WTC11 (cell line): Measurements from ENCODE around the gene SPOCD1. TPM values are rescaled to one million over a fixed set of nuclear protein-coding genes. Genes with fewer than 3 reads are reported as not detected.
A peak's percentile ranks its signal among the peaks of the same experiment; 100 is the strongest.

Source experiments
- ATAC-seq: fragments of 200-7000 bp; cut with Tn5 transposase; 2 replicates; pipeline ENCODE4 v1.10.0; 2021; ENCODE audit warnings: mild to moderate bottlenecking, moderate library complexity
- CTCF ChIA-PET: fragments of 300-600 bp; sonication (Branson Sonifier 250); formaldehyde crosslinking; loops from one replicate; lab custom pipeline; 2021; ENCODE audit warnings: antibody characterized with exemption; lab: Charles Lee
- POLR2A ChIA-PET: fragments of 350-600 bp; sonication (Branson Sonifier 250); formaldehyde crosslinking; loops from one replicate; lab custom pipeline; 2021; ENCODE audit warnings: antibody characterized with exemption; lab: Charles Lee
- DNase-seq: peaks from one replicate; pipeline ENCODE4 v3.0.0; 2021; ENCODE audit warnings: low spot score
- H3K27ac Mint-ChIP-seq: 2 replicates; pipeline ENCODE4 v1.8.0; 2021; ENCODE audit warnings: mixed read lengths
- H3K27me3 Mint-ChIP-seq: 2 replicates; pipeline ENCODE4 v1.8.0; 2021; ENCODE audit warnings: low read depth, mild to moderate bottlenecking, moderate library complexity, mixed read lengths
- H3K36me3 Mint-ChIP-seq: 2 replicates; pipeline ENCODE4 v1.8.0; 2021; ENCODE audit warnings: mixed read lengths
- H3K4me1 Mint-ChIP-seq: 2 replicates; pipeline ENCODE4 v1.8.0; 2022; ENCODE audit warnings: mixed read lengths
- H3K4me3 Mint-ChIP-seq: 2 replicates; pipeline ENCODE4 v1.8.0; 2021; ENCODE audit warnings: mild to moderate bottlenecking, moderate library complexity, mixed read lengths
- H3K9me3 Mint-ChIP-seq: 2 replicates; pipeline ENCODE4 v1.8.0; 2021; ENCODE audit warnings: mixed read lengths
- CDX4 ChIP-seq: fragments of 250-450 bp; sonication (Bioruptor Pico); IDR thresholded peaks from 2 replicates; pipeline ENCODE4 v1.9.0; 2021; ENCODE audit warnings: moderate library complexity, mild to moderate bottlenecking, inconsistent platforms, borderline replicate concordance
- CREM ChIP-seq: sonication (generic); formaldehyde crosslinking; IDR thresholded peaks from 2 replicates; pipeline ENCODE4 v1.8.1; 2022; ENCODE audit warnings: mild to moderate bottlenecking, missing genetic modification reagents, moderate library complexity
- E2F1 ChIP-seq: sonication (generic); formaldehyde crosslinking; IDR thresholded peaks from 2 replicates; pipeline ENCODE4 v1.8.0; 2022; ENCODE audit warnings: mild to moderate bottlenecking, missing genetic modification reagents
- ELF4 ChIP-seq: sonication (generic); formaldehyde crosslinking; IDR thresholded peaks from 2 replicates; pipeline ENCODE4 v1.8.1; 2022; ENCODE audit warnings: low read depth, mild to moderate bottlenecking, moderate library complexity, missing genetic modification reagents
- ERG ChIP-seq: fragments of 250-450 bp; sonication (Bioruptor Pico); IDR thresholded peaks from 2 replicates; pipeline ENCODE4 v1.8.0; 2021; ENCODE audit warnings: mild to moderate bottlenecking
- ETV6 ChIP-seq: sonication (generic); formaldehyde crosslinking; IDR thresholded peaks from 2 replicates; pipeline ENCODE4 v1.8.1; 2022; ENCODE audit warnings: mild to moderate bottlenecking, missing genetic modification reagents
- FOXJ3 ChIP-seq: sonication (generic); formaldehyde crosslinking; IDR thresholded peaks from 2 replicates; pipeline ENCODE4 v1.9.0; 2021; ENCODE audit warnings: missing genetic modification reagents, mild to moderate bottlenecking, borderline replicate concordance
- FOXP4 ChIP-seq: sonication (generic); formaldehyde crosslinking; IDR thresholded peaks from 2 replicates; pipeline ENCODE4 v1.8.0; 2022; ENCODE audit warnings: mild to moderate bottlenecking, missing genetic modification reagents
- JUN ChIP-seq: sonication (generic); formaldehyde crosslinking; IDR thresholded peaks from 2 replicates; pipeline ENCODE4 v1.8.0; 2023; ENCODE audit warnings: mild to moderate bottlenecking, missing genetic modification reagents
- KAT7 ChIP-seq: sonication (generic); formaldehyde crosslinking; IDR thresholded peaks from 2 replicates; pipeline ENCODE4 v1.8.1; 2023; ENCODE audit warnings: missing genetic modification reagents, mild to moderate bottlenecking, borderline replicate concordance
- MAX ChIP-seq: sonication (generic); formaldehyde crosslinking; IDR thresholded peaks from 2 replicates; pipeline ENCODE4 v1.8.0; 2022; ENCODE audit warnings: mild to moderate bottlenecking, missing genetic modification reagents
- MXD4 ChIP-seq: fragments of 250-450 bp; sonication (Bioruptor Pico); IDR thresholded peaks from 2 replicates; pipeline ENCODE4 v1.8.0; 2021; ENCODE audit warnings: mild to moderate bottlenecking, moderate library complexity, borderline replicate concordance
- MYBL2 ChIP-seq: sonication (generic); formaldehyde crosslinking; IDR thresholded peaks from 2 replicates; pipeline ENCODE4 v1.8.1; 2023; ENCODE audit warnings: mild to moderate bottlenecking, moderate library complexity, missing genetic modification reagents
- NR1H2 ChIP-seq: sonication (generic); formaldehyde crosslinking; IDR thresholded peaks from 2 replicates; pipeline ENCODE4 v1.9.0; 2021; ENCODE audit warnings: mild to moderate bottlenecking, moderate library complexity, missing genetic modification reagents
- PREB ChIP-seq: sonication (generic); formaldehyde crosslinking; IDR thresholded peaks from 2 replicates; pipeline ENCODE4 v1.8.1; 2022; ENCODE audit warnings: mild to moderate bottlenecking, missing genetic modification reagents, moderate library complexity, borderline replicate concordance
- RORB ChIP-seq: fragments of 250-450 bp; sonication (Bioruptor Pico); IDR thresholded peaks from 2 replicates; pipeline ENCODE4 v1.9.0; 2021; ENCODE audit warnings: mild to moderate bottlenecking
- SMAD3 ChIP-seq: sonication (generic); formaldehyde crosslinking; IDR thresholded peaks from 2 replicates; pipeline ENCODE4 v1.8.0; 2022; ENCODE audit warnings: missing genetic modification reagents, mild to moderate bottlenecking, borderline replicate concordance
- TCF7 ChIP-seq: sonication (generic); formaldehyde crosslinking; IDR thresholded peaks from 2 replicates; pipeline ENCODE4 v1.8.0; 2022; ENCODE audit warnings: mild to moderate bottlenecking, low read depth, missing genetic modification reagents, moderate library complexity
- ZMAT4 ChIP-seq: fragments of 250-450 bp; sonication (Bioruptor Pico); IDR thresholded peaks from 2 replicates; pipeline ENCODE4 v1.9.0; 2021; ENCODE audit warnings: mild to moderate bottlenecking
- ZNF281 ChIP-seq: sonication (generic); formaldehyde crosslinking; IDR thresholded peaks from 2 replicates; pipeline ENCODE4 v1.8.0; 2023; ENCODE audit warnings: mild to moderate bottlenecking, missing genetic modification reagents
- total RNA-seq: library from RNA; stranded (reverse); gene quantifications from 3 replicates; pipeline ENCODE4 v1.2.3, GENCODE V29; 2021

SPOCD1 gene
- total RNA-seq, 1 experiment from 2014 or later: 3.0 TPM

- no peak for TF ChIP-seq FOXP4 (CRISPR knock-in tag)
- no peak for TF ChIP-seq E2F1 (CRISPR knock-in tag)
- no peak for TF ChIP-seq PREB (CRISPR knock-in tag)
These were observed 48.6 kb downstream of the SPOCD1 start (continued) for GRCh38 chr1:31767225-31767624.

- Mint-ChIP-seq H3K27me3 (peaks cover 29% of the 10 kb centered on the region), H3K4me3 (no peak overlapping the region), H3K36me3 (no peaks in the 10 kb centered on the region), H3K9me3 (no peaks in the 10 kb centered on the region), H3K4me1 (peaks cover 58% of the 10 kb centered on the region), H3K27ac (no peak overlapping the region)
- CTCF ChIA-PET: interaction anchor here (0.8 to 13.3 kb wide), 9 partner anchors 10 to 101 kb away, joined by 3 to 282 read pairs (median 3); no protein-coding TSS in a partner anchor
- no peak for DNase-seq
- POLR2A ChIA-PET: no interaction called here
- no peak for TF ChIP-seq KAT7
- no peak for TF ChIP-seq MXD4
- no peak for TF ChIP-seq ETV6
- TF ChIP-seq TCF7 (CRISPR knock-in tag): no peak
- TF ChIP-seq RORB: no peak
- ATAC-seq: no peak
These were observed 50.3 kb downstream of the SPOCD1 start for GRCh38 chr1:31765516-31765915.

GRCh38 chr1:31765041-31765467 lies 50.8 kb downstream of the SPOCD1 start:
- H3K4me3 Mint-ChIP-seq: peak overlapping the region; percentile 72
- TF ChIP-seq TCF7 (CRISPR knock-in tag) (no peak), CREM (CRISPR knock-in tag) (no peak), JUN (no peak), ERG (no peak), FOXJ3 (CRISPR knock-in tag) (no peak), ZNF281 (CRISPR knock-in tag) (no peak), MYBL2 (CRISPR knock-in tag) (no peak), SMAD3 (no peak), ZMAT4 (no peak), ELF4 (CRISPR knock-in tag) (no peak), MAX (CRISPR knock-in tag) (no peak), NR1H2 (no peak), CDX4 (CRISPR knock-in tag) (no peak)

More at GRCh38 chr1:31765041-31765467, 50.8 kb downstream of the SPOCD1 start:
- DNase-seq (peak; percentile 61), ATAC-seq (no peak)
- Mint-ChIP-seq H3K27me3 (peaks cover 25% of the 10 kb centered on the region), H3K27ac (no peak overlapping the region), H3K36me3 (no peaks in the 10 kb centered on the region), H3K4me1 (peaks cover 59% of the 10 kb centered on the region), H3K9me3 (no peaks in the 10 kb centered on the region)
- ChIA-PET POLR2A (interaction anchor here (0.6 kb wide), 1 partner anchor 1260 kb away, joined by 3 read pairs; no protein-coding TSS in a partner anchor), CTCF (interaction anchor here (0.6 to 13.3 kb wide), 11 partner anchors 14 to 168 kb away, joined by 3 to 282 read pairs (median 3); partner anchors contain the start of gene COL16A1)
